B cell (primary cell): ENCODE results near the gene HHAT.

Experiments
- EZH2 ChIP-seq: IDR thresholded peaks from 2 replicates; pipeline ENCODE4 v1.6.1; 2012; ENCODE audit warnings: borderline replicate concordance, low read depth, mild to moderate bottlenecking, moderate library complexity, low read length; ENCODE audit not compliant: insufficient read depth, poor library complexity, severe bottlenecking
- TF ChIP-seq, protein P1 (sequence below): fragments of 200-600 bp; IDR thresholded peaks from one replicate; pipeline ENCODE4 v1.8.0; 2022; ENCODE audit warnings: antibody characterized with exemption, mild to moderate bottlenecking

GRCh38 chr1:210467440-210468043 lies 138.8 kb downstream of the HHAT start:
- TF ChIP-seq, protein P1, sequence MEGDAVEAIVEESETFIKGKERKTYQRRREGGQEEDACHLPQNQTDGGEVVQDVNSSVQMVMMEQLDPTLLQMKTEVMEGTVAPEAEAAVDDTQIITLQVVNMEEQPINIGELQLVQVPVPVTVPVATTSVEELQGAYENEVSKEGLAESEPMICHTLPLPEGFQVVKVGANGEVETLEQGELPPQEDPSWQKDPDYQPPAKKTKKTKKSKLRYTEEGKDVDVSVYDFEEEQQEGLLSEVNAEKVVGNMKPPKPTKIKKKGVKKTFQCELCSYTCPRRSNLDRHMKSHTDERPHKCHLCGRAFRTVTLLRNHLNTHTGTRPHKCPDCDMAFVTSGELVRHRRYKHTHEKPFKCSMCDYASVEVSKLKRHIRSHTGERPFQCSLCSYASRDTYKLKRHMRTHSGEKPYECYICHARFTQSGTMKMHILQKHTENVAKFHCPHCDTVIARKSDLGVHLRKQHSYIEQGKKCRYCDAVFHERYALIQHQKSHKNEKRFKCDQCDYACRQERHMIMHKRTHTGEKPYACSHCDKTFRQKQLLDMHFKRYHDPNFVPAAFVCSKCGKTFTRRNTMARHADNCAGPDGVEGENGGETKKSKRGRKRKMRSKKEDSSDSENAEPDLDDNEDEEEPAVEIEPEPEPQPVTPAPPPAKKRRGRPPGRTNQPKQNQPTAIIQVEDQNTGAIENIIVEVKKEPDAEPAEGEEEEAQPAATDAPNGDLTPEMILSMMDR, result no peak
- TF ChIP-seq EZH2, result no peak
